SKM-1 treated with dmso at 0.1 percent for 144 hours (cell line): ENCODE results near the gene WDR37.

Experiments used
- DNase-seq: peaks from one replicate; lab custom pipeline; 2025; ENCODE audit not compliant: unreplicated experiment; lab: John Stamatoyannopoulos, UW

The WDR37 gene

DNA sequence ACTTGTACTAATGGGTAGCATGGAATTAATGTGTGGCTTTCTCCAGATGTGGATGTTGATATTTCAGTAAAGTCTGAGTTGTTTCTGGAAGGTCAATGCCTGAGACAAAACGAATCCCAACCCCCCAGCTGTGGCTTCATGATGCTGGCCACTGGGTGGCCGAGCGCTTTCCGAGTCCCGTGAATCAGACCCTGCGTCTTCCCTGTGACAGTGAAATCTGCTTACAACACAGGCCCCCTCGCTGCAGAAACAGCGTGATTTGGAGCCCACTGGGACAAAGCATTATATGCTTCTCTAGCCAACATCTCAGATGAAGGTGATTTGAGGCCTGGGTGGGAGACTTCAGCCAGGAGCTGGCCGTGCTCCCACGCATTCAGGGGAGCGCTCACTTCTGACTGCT is 124.7 kb downstream of the WDR37 start:
- no peak for DNase-seq
